Effector memory CD4-positive, alpha-beta T cell (primary cell): ENCODE results near the gene LCMT2.

ENCODE experiments used
- DNase-seq, 3 donors: peaks; one replicate each; pipeline ENCODE4 v3.0.0-alpha.2; 2020
- H3K27ac ChIP-seq: 2 replicates; pipeline ENCODE4 v1.7.0; 2013; ENCODE audit warnings: mild to moderate bottlenecking, low read length, moderate library complexity; ENCODE audit not compliant: insufficient read depth, poor library complexity, severe bottlenecking
- H3K27me3 ChIP-seq: replicated peaks from 2 replicates; pipeline ENCODE4 v1.7.0; 2013; ENCODE audit warnings: mild to moderate bottlenecking, low read length; ENCODE audit not compliant: insufficient read depth, control insufficient read depth, poor library complexity, severe bottlenecking
- H3K36me3 ChIP-seq: 2 replicates; pipeline ENCODE4 v1.7.0; 2013; ENCODE audit warnings: mild to moderate bottlenecking, low read length, moderate library complexity; ENCODE audit not compliant: control insufficient read depth, insufficient read depth
- H3K4me1 ChIP-seq: 2 replicates; pipeline ENCODE4 v1.7.0; 2013; ENCODE audit warnings: low read length, mild to moderate bottlenecking; ENCODE audit not compliant: control insufficient read depth, insufficient read depth, poor library complexity, severe bottlenecking
- H3K4me3 ChIP-seq: 2 replicates; pipeline ENCODE4 v1.7.0; 2013; ENCODE audit warnings: low read length, low read depth, mild to moderate bottlenecking; ENCODE audit not compliant: insufficient read depth, poor library complexity, severe bottlenecking
- H3K9me3 ChIP-seq: 2 replicates; pipeline ENCODE4 v1.7.0; 2013; ENCODE audit warnings: mild to moderate bottlenecking, low read length, moderate library complexity; ENCODE audit not compliant: control insufficient read depth

Gene LCMT2

GRCh38 chr15:43347114-43347513, 16.7 kb upstream of the LCMT2 start:
- H3K4me1 ChIP-seq = no peaks in the 10 kb centered on the region
- H3K27ac ChIP-seq = no peak overlapping the region
- no peak for DNase-seq
- peaks cover 5% of the 10 kb centered on the region for H3K36me3 ChIP-seq
- no peak overlapping the region for H3K4me3 ChIP-seq
- no peaks in the 10 kb centered on the region for H3K9me3 ChIP-seq
- H3K27me3 ChIP-seq = no peaks in the 10 kb centered on the region

GRCh38 chr15:43346305-43346704, 15.9 kb upstream of the LCMT2 start:
- Histone ChIP-seq H3K27me3 (no peaks in the 10 kb centered on the region), H3K36me3 (peaks cover 5% of the 10 kb centered on the region), H3K4me3 (no peak overlapping the region), H3K9me3 (no peaks in the 10 kb centered on the region), H3K4me1 (no peaks in the 10 kb centered on the region), H3K27ac (no peak overlapping the region)
- no peak for DNase-seq

GRCh38 chr15:43330780-43331087, 361 bp upstream of the LCMT2 start:
- Histone ChIP-seq H3K27ac (peak overlapping the region; percentile 95), H3K36me3 (no peaks in the 10 kb centered on the region), H3K4me3 (peak overlapping the region; percentile 76), H3K9me3 (no peaks in the 10 kb centered on the region), H3K27me3 (no peaks in the 10 kb centered on the region), H3K4me1 (peaks cover 13% of the 10 kb centered on the region)
- no peak for DNase-seq

GRCh38 chr15:43329217-43329959, 985 bp downstream of the LCMT2 start:
- peak in 1 of 3 donors; percentile 2 for DNase-seq
- H3K4me3 ChIP-seq = peak overlapping the region; percentile 76
- no peaks in the 10 kb centered on the region for H3K27me3 ChIP-seq
- peaks cover 13% of the 10 kb centered on the region for H3K4me1 ChIP-seq
- peak overlapping the region; percentile 95 for H3K27ac ChIP-seq
- no peaks in the 10 kb centered on the region for H3K9me3 ChIP-seq
- H3K36me3 ChIP-seq = no peaks in the 10 kb centered on the region

GRCh38 chr15:43325039-43325684, 5.2 kb downstream of the LCMT2 start:
- no peak overlapping the region for H3K4me3 ChIP-seq
- no peaks in the 10 kb centered on the region for H3K27me3 ChIP-seq

GRCh38 chr15:43318990-43319771, 11.2 kb downstream of the LCMT2 start:
- DNase-seq = no peak
- no peak overlapping the region for H3K4me3 ChIP-seq
- no peaks in the 10 kb centered on the region for H3K36me3 ChIP-seq
- H3K9me3 ChIP-seq = no peaks in the 10 kb centered on the region
- no peaks in the 10 kb centered on the region for H3K27me3 ChIP-seq
- no peak overlapping the region for H3K27ac ChIP-seq
- H3K4me1 ChIP-seq = no peaks in the 10 kb centered on the region

More at GRCh38 chr15:43325039-43325684, 5.2 kb downstream of the LCMT2 start:
- peaks cover 6% of the 10 kb centered on the region for H3K4me1 ChIP-seq
- DNase-seq = no peak
- no peak overlapping the region for H3K27ac ChIP-seq
- no peaks in the 10 kb centered on the region for H3K36me3 ChIP-seq
- H3K9me3 ChIP-seq = no peaks in the 10 kb centered on the region

- Histone ChIP-seq H3K27ac (no peak overlapping the region), H3K9me3 (no peaks in the 10 kb centered on the region), H3K36me3 (no peaks in the 10 kb centered on the region), H3K4me1 (no peaks in the 10 kb centered on the region), H3K4me3 (no peak overlapping the region), H3K27me3 (no peaks in the 10 kb centered on the region)
- no peak for DNase-seq
Observed at GRCh38 chr15:43317566-43318184, 12.7 kb downstream of the LCMT2 start.

- no peak overlapping the region for H3K27ac ChIP-seq
- H3K9me3 ChIP-seq = no peaks in the 10 kb centered on the region
- H3K4me1 ChIP-seq = no peaks in the 10 kb centered on the region
- no peak overlapping the region for H3K4me3 ChIP-seq
- H3K27me3 ChIP-seq = no peaks in the 10 kb centered on the region
- no peak for DNase-seq
- H3K36me3 ChIP-seq = no peaks in the 10 kb centered on the region
Observed at GRCh38 chr15:43316971-43317346, 13.4 kb downstream of the LCMT2 start.

GRCh38 chr15:43316016-43316970, 14.1 kb downstream of the LCMT2 start:
- H3K27me3 ChIP-seq = no peaks in the 10 kb centered on the region
- H3K4me1 ChIP-seq = no peaks in the 10 kb centered on the region
- H3K36me3 ChIP-seq = no peaks in the 10 kb centered on the region
- DNase-seq = no peak
- no peak overlapping the region for H3K4me3 ChIP-seq
- H3K27ac ChIP-seq = no peak overlapping the region
- H3K9me3 ChIP-seq = no peaks in the 10 kb centered on the region
